Esophagus mucosa (tissue), 1 donor: ENCODE data around the gene PSD. TPM values are rescaled to one million over a fixed set of nuclear protein-coding genes. Genes with fewer than 3 reads are reported as not detected.

ENCODE experiments used
- ATAC-seq: fragments of 200-7000 bp; cut with Tn5 transposase; one replicate; pipeline ENCODE4 v1.9.1; 2020
- total RNA-seq: library from RNA; stranded (reverse); gene quantifications from one replicate; pipeline ENCODE4 v1.2.4, GENCODE V29; 2023
- donor health status: DM: yes; HTN: yes; CAD: no.

The PSD gene
- total RNA-seq, 1 donor from 2014 or later: 2.0 TPM

DNA sequence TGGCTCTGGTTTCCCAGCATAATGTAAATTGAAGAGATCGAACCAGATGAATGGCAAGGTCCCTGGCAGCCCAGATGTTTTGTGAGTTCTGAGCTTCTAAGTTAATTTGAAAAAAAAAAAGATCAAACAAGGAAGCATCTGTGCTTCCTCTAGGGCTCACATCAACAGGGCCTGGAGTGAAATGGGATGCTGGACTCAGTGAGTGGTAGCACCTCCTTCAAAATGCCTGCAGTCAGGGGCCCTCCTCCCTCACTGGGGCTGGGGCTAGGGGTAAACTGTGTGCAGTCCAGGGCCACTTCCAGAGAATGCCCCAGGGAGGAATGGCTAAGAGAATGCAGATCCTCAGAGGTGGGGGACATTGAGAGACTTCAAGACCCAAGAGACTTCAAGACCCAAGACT is 19.8 kb upstream of the PSD start:
- no peak for ATAC-seq

DNA sequence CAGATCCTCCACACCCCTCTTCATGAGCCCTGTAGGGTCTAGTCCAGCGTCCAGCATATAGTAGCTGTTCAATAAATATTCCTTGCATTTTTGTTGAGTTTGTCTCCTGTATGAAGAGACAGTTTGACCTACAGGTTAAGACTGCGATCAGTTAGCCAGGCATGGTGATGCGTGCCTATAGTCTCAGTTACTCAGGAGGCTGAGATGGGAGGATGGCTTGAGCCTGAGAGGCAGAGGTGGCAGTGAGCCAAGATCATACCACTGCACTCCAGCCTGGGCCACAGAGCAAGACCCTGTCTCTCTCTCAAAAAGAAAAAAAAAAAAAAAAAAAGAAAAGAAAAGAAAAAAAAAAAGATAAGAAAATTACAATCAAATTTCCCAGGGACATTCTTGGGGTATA is 18.9 kb upstream of the PSD start:
- no peak for ATAC-seq

DNA sequence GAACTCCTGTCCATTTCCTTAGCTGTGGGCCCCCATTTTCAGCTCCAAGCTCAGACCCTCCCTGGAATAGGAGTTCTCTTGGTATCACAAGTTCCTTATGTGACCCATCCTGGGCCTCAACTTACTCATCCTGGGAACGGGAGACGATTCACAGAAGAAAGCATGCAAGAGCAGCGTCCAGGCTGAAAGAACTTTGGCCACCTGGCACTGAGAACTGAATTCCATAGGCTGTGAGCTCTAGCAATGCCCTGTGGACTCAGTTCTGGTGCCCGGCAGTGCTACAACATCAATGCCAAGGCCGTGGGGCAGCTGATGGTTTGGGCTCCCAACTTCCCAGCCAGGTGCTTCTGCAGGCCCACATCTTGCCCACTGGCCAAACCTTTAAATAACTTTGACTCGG is 17.7 kb upstream of the PSD start:
- no peak for ATAC-seq

DNA sequence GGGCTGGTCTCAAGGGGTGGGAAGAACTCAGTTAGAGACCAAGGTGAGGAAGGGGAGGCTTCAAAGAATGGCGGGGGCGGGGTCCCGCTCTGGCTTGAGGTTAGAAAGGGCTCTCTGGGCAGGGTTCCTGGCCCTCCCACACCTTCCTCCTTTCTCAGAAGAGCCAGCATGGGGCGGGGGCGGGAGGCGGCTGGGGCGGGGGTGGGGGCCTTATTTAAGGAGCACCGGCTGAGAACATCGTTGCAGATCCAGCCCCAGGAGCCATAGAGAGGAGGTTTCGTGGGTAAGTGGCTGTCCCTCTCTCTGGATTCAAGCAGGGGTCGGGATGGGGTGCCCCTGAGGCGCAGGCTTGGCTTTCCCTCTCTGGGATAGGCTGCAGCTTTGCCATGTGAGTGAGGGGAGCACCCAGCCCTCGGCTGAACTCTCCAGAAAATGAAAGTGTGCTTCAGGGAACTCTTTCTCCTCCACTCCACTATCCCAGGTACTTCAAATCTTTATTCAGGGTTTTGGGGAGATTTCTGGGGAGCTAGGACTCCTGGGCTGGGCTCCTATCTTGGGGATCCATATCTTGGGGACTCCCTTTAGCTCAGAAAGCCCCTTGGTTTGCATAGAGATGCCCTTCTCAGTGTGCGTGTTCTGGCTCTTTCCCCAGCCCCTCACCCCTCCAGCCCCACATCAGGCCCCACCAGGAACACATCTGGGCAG is 17.1 kb upstream of the PSD start:
- ATAC-seq: no peak

DNA sequence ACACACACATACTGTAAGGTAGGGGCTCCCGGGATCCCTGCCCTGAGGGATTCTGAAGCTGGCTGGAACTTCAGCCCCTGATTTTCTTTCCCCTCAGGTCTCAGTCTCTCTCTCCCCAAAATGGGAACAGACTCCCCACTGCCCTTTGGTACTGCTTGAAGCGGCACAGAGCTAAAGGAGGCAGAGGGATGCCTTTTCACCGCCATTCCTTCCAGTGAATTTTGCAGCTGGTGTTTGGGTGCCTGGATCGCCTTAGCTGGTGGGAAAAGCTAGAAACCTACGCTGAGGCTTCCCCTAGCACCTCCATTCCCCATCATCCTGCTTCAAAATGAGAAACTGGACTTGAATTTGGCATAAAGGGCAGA is 16.5 kb upstream of the PSD start:
- ATAC-seq: no peak

DNA sequence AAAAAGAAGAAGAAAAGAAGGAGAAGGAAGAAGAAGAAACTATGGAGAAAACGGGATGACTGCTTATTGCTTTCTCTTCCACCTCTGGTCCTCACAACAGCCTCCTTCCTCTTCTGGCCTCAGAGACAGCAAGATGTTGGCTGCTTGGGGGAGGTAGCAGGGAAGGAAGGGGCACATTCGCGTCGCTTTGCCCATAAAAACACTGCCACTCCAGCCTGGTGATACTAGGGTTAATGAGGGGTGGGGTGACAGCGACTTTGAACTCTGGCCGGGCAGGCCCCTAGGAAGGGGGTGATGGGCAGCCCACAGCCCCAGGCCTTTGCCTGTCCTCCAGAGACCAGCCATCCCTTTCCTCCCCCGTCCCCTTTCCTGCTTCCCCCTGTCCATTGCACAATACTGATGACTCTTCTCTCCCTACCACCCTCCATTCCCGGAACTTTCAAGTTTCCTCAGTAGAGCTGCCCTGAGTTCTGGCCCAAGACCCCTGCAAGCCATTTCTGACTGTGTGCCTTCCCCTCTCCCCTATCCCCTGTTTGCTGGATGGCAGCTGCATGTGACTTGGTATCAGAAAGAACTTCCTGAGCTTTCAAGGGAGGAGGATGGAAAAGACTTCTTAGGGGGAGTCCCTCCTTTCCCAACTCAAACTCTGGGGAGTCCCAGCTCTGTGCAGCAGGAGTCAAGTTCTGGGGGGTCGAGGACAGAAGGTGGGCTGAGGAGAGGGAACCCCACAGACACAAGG is 16.0 kb upstream of the PSD start:
- ATAC-seq: no peak

DNA sequence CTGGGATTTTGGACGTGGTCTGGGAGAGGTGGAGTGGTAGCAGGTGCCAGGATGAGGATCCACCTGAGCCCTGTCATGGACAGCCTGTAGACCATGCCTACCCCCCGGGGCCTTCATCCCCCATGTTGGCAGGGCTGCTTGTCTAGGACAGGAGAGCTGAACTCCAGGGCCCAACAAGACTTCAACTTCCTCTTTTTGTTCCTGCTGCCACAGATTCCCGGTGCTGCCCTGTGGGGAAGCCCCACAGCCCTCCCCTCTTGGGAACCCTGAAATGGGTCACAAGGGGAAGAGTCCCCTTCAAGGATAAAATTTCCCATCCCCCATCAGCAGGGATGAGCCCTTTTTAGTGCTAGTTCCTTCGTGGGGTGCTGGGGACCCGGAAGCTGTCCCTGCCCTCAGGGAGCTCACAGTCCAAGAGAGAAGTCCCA is 15.0 kb upstream of the PSD start:
- no peak for ATAC-seq

DNA sequence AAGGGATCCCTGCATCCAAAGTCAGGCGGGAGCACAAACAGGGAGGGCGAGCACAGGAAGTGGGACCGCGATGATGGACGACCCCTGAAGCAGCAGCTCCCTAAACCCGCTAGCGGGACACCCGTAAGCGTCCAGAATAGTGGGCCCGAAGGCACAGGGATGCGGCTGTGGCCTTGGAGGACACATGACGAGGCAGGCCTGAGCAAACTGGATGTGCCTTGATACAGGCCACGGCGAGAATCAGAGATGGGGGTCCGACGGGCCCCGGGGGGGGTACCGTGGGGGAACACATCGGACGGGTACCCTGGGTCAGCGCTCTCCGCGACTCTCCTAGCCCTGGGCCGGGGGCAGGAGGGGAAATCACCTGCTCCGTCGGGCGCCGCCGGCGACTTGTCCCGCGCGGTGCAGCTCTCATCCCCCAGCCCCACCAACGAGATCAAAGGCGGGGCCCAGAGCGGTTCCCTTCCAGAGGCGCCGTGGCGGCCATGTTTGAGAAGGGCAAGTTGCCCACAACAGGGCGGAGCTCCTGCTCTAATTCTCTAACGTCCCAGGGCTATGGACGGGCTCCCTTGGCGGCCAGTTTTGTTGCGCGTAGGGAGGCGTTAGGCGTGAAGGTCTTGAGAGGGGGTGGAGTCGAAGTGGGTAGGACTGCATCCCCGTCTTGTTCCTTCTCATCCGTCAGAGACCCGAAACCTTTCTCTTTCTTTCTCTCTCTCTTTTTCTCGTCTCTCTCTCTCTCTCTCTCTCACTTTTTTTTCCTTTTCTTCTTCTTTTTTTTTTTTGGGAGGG is 13.8 kb upstream of the PSD start, which contains the start of gene CUEDC2:
Gene CUEDC2, minus strand, starts transcription at position 413 of the 789 bp plus-strand sequence. CDS start 7,386 bp downstream, outside the sequence.
- ATAC-seq: peak; percentile 95

DNA sequence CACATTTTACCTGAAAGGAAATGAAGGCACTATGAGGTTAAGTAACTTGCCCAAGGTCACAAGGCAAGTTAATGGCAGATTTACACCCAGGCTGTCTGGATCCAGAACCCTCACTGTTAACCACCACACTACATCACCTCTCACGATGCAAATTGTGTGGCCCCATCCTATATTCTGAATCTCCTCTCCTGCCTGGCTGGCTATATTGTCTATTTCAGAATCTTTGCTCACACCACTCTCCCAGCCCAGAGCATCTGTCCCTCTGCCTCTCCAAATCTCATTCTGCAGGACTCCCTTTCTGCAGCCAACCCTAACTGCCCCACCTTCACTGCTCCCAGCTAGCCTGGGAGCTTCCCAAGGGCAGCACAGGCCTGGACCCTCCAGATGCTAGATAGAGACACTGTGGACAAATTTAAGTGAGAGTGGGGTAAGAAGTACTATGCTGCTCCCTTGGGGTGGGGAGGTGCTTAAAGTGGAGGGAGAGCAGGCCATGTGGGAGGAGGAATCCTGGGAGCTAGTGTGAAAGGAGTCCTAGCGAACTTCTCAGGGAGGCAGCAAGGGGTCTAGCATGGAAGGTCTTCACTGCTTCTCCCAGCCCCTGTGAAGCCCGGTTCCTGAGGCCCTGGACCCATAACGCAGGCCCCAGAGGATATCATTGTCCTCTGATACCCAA is 13.0 kb upstream of the PSD start:
- ATAC-seq: peak; percentile 13

DNA sequence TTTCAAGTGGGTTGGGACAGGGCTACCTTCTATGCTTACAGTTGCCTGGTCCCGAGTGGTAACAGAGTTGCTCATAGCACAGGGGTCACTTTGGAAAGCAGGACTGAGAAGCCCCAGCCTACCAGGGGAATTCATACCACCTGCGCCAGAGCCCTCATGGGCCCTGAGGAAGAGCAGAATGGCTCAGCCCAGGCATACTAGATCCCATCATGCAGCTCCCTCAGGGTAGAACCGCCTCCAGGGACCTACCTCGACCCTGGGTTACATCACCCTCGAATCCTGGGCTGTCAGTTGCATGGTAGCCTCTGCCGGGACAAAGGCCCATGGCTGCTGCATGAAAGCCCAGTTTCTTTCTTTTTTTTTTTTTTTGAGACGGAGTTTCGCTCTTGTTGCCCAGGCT is 10.9 kb upstream of the PSD start:
- ATAC-seq: no peak

DNA sequence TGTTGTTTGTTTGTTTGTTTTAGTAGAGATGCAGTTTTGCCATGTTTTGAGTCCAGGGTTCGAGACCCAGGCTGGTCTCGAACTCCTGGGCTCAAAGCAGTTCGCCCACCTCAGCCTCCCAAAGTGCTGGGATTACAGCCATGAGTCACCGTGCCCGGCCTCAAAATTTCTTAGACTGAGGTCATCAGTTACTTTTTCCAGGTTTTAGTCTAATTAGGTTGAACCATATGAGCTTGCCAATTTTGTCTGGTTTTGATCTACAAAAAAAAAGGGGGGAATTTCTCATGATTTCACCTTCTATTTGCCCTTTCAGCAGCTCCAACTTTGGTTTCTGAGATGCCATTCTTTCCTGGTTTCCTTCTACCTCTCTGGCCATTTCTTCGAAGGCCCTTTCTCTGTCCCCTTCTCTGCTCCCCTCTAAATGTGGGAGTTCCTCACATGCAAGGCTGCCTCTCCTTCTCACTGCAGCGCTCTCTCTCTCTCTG is 8.3 kb upstream of the PSD start:
- ATAC-seq: no peak

DNA sequence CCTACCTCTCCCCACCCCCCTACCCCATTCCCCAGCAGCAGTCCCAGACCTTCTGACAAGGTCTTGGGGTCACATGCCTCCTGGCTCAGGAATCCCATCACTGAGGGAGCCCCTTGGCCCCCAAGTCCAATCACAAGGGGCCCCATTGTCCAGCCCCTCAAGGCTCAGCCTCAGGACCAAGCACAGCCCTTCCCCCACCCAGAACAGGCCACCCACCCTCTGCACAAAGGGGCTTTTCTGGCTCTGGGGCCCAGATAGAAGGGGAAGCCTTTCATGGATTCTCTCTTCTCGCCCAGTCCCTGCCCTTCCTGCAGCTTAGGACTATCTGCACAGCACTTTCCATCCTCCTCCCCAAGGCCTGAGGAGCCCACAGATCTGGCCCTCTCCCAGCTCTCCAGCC is 6.9 kb upstream of the PSD start:
- ATAC-seq: no peak

DNA sequence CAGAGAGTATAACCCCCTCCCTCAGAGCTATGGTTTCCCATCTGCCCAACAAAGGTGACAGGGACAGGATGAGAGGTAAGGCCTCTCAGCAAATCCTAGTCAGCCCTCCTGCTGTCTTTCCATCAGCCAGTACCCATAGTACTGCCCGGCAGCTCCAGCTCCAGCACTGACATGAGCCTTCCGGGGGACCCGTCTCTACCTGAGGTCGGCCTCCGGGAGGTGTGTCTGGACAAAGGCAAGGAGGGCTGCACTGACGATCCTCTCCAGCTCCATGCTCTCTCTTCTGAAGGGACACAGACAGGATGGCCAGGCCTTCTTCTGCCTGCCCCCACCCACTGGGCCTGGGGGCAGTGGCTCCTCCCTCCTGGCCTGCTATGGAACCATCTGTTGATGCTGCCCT is 6.3 kb upstream of the PSD start:
- no peak for ATAC-seq

DNA sequence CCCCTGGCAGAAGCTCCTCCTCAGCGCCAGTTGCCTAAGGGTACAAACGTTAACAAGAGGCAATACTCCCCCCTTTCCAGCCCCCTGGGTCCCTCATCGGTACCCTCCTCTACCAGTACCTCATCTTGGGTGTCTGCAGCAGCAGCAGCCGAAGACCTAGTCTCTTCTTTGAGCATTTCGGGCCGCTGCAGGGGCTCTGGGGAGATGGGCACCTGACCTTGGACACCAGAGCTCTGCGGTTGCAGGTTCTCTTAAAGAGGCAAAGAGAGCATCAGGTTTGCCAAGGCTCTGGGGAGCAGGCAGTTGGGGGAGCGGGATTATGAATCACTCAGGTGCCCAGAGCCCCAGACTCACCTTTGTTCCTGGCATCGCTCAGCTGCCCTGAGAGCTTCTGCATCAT is 5.6 kb upstream of the PSD start:
- ATAC-seq: no peak

DNA sequence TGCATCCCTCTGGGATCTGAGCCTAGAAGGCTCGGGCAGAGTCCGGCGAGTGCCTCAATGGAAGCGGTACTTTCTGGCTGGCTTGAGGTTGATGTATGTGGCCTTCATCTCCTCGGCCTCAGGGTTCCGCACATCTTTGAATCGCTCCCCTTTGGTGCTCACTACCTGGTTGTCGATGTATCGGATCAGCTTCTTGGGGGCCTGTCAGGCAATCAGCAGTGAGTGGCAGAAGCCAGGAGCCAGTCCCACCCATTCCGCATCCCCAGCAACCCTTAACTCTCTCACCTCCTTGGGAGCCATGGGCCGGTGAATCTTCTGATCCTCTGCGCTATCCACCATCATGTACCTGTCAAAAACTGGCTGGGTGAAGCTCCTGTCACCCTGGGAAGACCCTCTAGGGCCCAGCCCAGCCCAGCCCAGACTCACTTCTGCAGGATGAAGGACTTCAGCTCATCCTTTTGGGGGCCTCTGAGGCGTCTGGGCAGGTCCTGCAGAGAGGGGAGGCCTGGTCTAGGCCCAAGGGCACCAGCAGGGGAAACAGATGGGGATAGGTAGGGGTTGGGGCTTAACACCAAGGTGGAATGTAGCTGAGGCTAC is 4.9 kb upstream of the PSD start:
- no peak for ATAC-seq

DNA sequence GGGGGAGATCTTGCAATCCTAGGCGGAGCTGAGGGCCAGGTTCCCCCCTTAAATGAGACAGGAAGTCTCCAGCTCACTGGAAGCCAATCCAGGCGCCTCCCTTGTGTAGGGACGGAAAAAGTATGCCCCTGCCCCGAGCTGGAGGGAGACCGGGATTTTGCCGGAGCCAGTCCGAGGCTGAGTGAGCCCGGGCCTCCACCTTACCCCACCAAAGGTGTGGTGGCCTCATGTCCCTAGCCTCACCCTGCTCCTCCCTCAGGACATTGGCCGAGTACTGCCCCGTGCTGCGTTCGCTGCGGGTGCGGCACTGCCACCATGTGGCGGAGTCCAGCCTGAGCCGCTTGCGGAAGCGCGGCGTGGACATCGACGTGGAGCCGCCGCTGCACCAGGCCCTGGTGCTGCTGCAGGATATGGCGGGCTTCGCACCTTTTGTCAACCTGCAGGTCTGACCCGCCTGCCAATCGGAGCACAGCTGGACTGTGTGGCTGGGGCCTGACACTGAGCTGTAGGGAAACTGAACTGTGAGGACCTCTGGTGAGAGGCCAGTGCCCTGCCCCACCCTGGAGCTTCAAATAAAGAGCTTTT is 4.1 kb upstream of the PSD start:
- peak; percentile 63 for ATAC-seq

DNA sequence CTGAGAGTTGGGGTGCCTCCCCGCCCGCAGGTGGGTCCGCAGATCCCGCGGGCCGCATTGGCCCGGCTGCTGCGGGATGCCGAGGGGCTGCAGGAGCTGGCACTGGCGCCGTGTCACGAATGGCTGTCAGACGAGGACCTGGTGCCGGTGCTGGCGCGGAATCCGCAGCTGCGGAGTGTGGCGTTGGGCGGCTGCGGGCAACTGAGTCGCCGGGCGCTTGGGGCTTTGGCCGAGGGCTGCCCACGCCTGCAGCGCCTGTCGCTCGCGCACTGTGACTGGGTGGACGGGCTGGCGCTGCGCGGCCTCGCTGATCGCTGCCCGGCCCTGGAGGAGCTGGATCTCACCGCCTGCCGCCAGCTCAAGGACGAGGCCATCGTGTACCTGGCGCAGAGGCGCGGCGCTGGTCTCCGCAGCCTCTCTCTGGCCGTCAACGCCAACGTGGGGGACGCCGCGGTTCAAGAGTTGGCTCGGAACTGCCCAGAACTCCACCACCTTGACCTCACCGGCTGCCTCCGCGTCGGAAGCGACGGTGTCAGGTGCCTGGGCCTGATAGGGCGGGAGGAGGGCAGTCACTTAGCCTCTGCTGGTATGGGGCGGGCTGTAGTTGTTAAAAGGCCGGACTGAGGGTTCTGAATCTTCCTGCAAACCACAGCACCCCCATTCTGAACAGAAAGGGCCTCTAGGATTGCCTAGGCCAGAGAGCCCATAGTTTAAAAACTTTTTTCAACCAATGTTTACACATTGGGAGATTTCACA is 3.4 kb upstream of the PSD start:
- ATAC-seq: peak; percentile 47

DNA sequence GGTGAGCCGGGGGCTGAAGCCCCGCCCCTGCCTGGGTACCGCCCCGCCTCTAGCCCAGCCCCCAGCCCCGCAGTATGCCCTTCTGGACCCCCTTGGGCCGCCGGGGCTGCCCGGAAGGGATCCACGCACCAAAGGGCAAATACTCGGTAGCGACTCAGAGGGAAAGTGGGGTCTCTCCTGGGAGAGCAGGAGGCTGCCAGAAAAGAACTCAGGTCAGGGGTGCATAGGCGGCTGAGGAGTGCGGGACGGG is 2.8 kb upstream of the PSD start:
- ATAC-seq: peak; percentile 0

DNA sequence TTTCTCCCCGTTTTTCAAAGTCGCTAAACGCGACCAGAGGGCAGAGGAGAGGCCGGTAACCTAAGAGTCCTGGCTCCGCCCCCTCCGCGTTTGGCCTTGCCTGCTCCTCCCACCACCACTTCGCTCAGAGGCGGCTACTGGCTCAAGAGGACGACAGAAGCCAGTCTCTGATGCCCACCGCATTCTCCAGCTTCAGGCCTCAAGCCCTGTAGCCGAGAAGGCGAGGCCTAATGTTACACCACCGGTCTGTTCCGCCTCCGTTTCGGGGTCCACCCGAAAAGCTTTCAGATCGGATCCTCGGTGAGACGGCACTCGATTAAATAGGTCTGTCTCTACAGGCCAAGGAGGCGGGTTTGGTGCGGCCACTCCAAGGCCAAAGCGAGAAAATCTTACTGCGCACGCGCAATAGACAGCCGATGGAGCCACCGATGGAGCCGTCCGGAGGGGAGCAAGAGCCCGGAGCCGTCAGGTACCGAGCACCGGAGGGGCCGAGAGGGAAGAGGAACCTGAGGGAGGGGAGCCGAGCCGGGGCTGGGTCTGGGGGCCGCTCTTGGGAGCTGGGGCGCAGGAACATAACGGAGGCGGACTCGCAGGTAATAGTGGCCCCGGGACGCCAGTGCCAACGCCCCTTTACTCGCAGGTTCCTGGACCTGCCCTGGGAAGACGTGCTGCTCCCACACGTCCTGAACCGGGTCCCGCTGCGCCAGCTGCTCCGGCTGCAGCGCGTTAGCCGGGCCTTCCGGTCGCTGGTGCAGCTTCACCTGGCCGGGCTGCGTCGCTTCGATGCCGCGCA is 2.3 kb upstream of the PSD start, which contains the start of gene FBXL15:
Gene FBXL15, plus strand, starts transcription at position 123 of the 793 bp plus-strand sequence. Its CDS starts 294 bp downstream, at position 417.
- ATAC-seq: peak; percentile 80

DNA sequence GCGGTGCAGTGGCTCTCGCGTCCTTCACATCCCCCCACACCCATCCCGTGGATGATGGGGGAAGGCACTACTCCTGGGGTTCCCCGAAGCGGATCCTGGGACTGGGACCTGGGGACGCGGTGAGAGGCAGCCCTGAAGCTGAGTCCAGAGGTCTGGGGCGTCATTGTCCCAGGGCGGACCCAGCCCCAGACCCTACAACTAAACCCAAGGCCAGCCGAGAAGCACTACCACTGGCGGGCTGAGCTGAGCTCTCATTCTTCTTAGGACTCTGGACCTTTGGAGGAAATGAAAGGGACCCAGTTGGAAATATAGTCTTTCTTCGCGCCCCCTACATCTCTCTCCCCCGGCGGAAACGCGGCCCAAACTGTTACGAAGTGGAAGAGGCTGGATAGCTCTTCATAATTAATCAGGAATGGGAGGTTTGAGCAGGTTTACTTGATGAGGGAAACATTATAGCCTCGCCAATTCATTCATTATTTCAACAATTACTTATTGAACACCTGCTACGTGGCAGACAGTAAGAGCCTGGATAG is 1.7 kb upstream of the PSD start:
- ATAC-seq: no peak
